T-cell (primary cell): ENCODE results near the gene SCAP. TPM values are rescaled to one million over a fixed set of nuclear protein-coding genes. Genes with fewer than 3 reads are reported as not detected.
A peak's percentile ranks its signal among the peaks of the same experiment; 100 is the strongest.

Experiments used
- ATAC-seq, 4 experiments: fragments of 200-7000 bp in 3 of 4; fragments of 150-1000 bp in 1 of 4; cut with Tn5 transposase; replicated peaks in 1 of 4; 1 replicate in 3 of 4; 2 replicates in 1 of 4; pipeline ENCODE4 v1.10.0; 2021; ENCODE audit warnings: moderate library complexity in 3 of 4, mild to moderate bottlenecking in 2 of 4, moderate number of reproducible peaks in 1 of 4
- CTCF ChIA-PET, 2 donors: fragments of 300-600 bp; sonication (Branson Sonifier 250); formaldehyde crosslinking; loops; one replicate each; lab custom pipeline; 2022; ENCODE audit warnings: antibody characterized with exemption in 2 of 2; lab: Charles Lee
- POLR2A ChIA-PET, 2 donors: fragments of 300-600 bp; sonication (Branson Sonifier 250); formaldehyde crosslinking; loops; one replicate each; lab custom pipeline; 2022; ENCODE audit warnings: antibody characterized with exemption in 2 of 2; lab: Charles Lee
- DNase-seq, 35 experiments: peaks; one replicate each; pipeline versions ENCODE4 v3.0.0 to v3.0.0-alpha.2; 2013 to 2023
- H3K27ac ChIP-seq: one replicate; pipeline ENCODE4 v1.5.1; 2013; ENCODE audit warnings: low read length
- H3K27me3 ChIP-seq, 2 experiments: replicated peaks in 1 of 2; 1 replicate in 1 of 2; 2 replicates in 1 of 2; pipeline versions ENCODE4 v1.6.1 to v1.7.0; 2013; ENCODE audit warnings: low read length in 1 of 2, mixed read lengths in 1 of 2; ENCODE audit not compliant: control insufficient read depth in 2 of 2, insufficient read depth in 2 of 2; ENCODE audit errors: extremely low read depth in 1 of 2
- H3K36me3 ChIP-seq, 2 donors: 1 replicate in 1 of 2; 2 replicates in 1 of 2; pipeline versions ENCODE4 v1.6.1 to v1.7.0; 2013; ENCODE audit warnings: low read length in 1 of 2; ENCODE audit not compliant: control insufficient read depth in 2 of 2, insufficient read depth in 1 of 2; ENCODE audit errors: extremely low read depth in 1 of 2
- H3K4me1 ChIP-seq, 2 experiments: 1 replicate in 1 of 2; 2 replicates in 1 of 2; pipeline versions ENCODE4 v1.6.1 to v1.7.0; 2013; ENCODE audit warnings: low read length in 2 of 2, mixed read lengths in 1 of 2; ENCODE audit not compliant: insufficient read depth in 2 of 2, control insufficient read depth in 1 of 2; ENCODE audit errors: extremely low read depth in 1 of 2
- H3K4me3 ChIP-seq, 2 donors: 1 replicate in 1 of 2; 2 replicates in 1 of 2; pipeline versions ENCODE4 v1.5.1 to v1.7.0; 2013; ENCODE audit warnings: mild to moderate bottlenecking in 2 of 2, low read length in 1 of 2, moderate library complexity in 1 of 2; ENCODE audit not compliant: control insufficient read depth in 1 of 2; ENCODE audit errors: extremely low read depth in 1 of 2
- H3K9me3 ChIP-seq: 2 replicates; pipeline ENCODE4 v1.7.0; 2013
- H3K27ac Mint-ChIP-seq, 2 donors: one replicate each; pipeline ENCODE4 v1.8.0; 2020 to 2021; ENCODE audit warnings: mild to moderate bottlenecking in 2 of 2, mixed read lengths in 2 of 2
- H3K27me3 Mint-ChIP-seq, 2 donors: one replicate each; pipeline ENCODE4 v1.8.0; 2021 to 2022; ENCODE audit warnings: mixed read lengths in 2 of 2
- H3K36me3 Mint-ChIP-seq: one replicate; pipeline ENCODE4 v1.8.0; 2021; ENCODE audit warnings: mixed read lengths
- H3K4me1 Mint-ChIP-seq, 3 donors: one replicate each; pipeline ENCODE4 v1.8.0; 2020 to 2022; ENCODE audit warnings: mixed read lengths in 3 of 3, mild to moderate bottlenecking in 1 of 3
- H3K4me3 Mint-ChIP-seq, 3 donors: one replicate each; pipeline ENCODE4 v1.8.0; 2020 to 2022; ENCODE audit warnings: mild to moderate bottlenecking in 3 of 3, mixed read lengths in 3 of 3, moderate library complexity in 3 of 3
- H3K9me3 Mint-ChIP-seq, 3 donors: one replicate each; pipeline ENCODE4 v1.8.0; 2020 to 2022; ENCODE audit warnings: mixed read lengths in 3 of 3
- WGBS: methylation state at CpG from one replicate; pipeline ENCODE4 v1.1.5; 2013; ENCODE audit warnings: missing lambda C conversion rate; ENCODE audit not compliant: insufficient coverage; 5-methylcytosine and 5-hydroxymethylcytosine counted together
- total RNA-seq, 35 experiments: library from RNA in 6 of 35; stranded (reverse) in 6 of 35; fragments of 120-200 nt in 1 of 35; gene quantifications; one replicate each; pipeline versions ENCODE4 v1.2.1 to v1.2.4 and lab custom pipeline; 2013 to 2026

SCAP gene
- total RNA-seq, 5 donors from 2014 or later (not counting 1 experiment from before 2014, with no cell fraction given): 86.6 to 108 (median 95.3) TPM

- H3K27me3 ChIP-seq: no peaks in the 10 kb centered on the region
- H3K4me3 ChIP-seq: no peak overlapping the region
- H3K27ac Mint-ChIP-seq: no peak overlapping the region
- 94% methylated on average over 42 of the region's 53 CpGs for WGBS
- peaks cover 19% of the 10 kb centered on the region for H3K36me3 Mint-ChIP-seq
- no peak overlapping the region for H3K4me3 Mint-ChIP-seq
- DNase-seq (no peak), ATAC-seq (no peak)
- H3K27me3 Mint-ChIP-seq: no peaks in the 10 kb centered on the region
- H3K4me1 ChIP-seq: peaks cover 3 to 19% of the 10 kb centered on the region in 2 experiments
- no peaks in the 10 kb centered on the region for H3K9me3 Mint-ChIP-seq
- H3K9me3 ChIP-seq: no peaks in the 10 kb centered on the region
- CTCF ChIA-PET: interaction anchor here in 1 of 2 donors (0.5 kb wide), 1 partner anchor 397 kb away, joined by 3 read pairs; no protein-coding TSS in a partner anchor
- peaks cover 14 to 23% (median 19%) of the 10 kb centered on the region in 3 donors for H3K4me1 Mint-ChIP-seq
- peaks cover 18 to 58% of the 10 kb centered on the region in 2 donors for H3K36me3 ChIP-seq
- no peak overlapping the region for H3K27ac ChIP-seq
- POLR2A ChIA-PET: no interaction called here
Measured at GRCh38 chr3:47418167-47419082, 57.3 kb downstream of the SCAP start.

DNA sequence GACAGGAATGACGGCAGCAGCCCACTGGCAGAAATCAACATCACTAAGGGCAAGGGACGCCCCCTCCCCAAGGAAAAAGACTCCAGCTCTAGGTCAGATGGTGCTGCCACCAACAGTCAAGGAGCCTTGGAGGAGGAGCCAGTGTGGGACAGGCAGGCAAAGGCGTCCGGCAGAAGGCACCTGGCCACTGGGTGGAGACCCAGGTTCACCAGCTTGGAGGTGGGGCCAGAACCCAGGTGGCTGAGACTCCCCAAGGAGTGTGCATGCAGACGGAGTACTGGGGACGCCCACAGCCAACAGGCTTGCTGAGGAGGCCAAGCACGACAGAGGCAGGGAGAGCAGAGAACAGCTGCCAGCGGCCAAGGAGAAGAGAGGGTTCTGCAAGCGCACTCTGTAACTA, 59.7 kb downstream of the SCAP start:
- peak overlapping the region in 1 of 2 donors; percentile 12 for H3K27ac Mint-ChIP-seq
- 89% methylated on average over 4 of the region's 9 CpGs for WGBS
- CTCF ChIA-PET: no interaction called here
- POLR2A ChIA-PET: no interaction called here
- DNase-seq (no peak), ATAC-seq (no peak)
- Histone ChIP-seq H3K36me3 (peaks cover 30 to 81% of the 10 kb centered on the region in 2 donors), H3K27ac (no peak overlapping the region), H3K27me3 (no peaks in the 10 kb centered on the region), H3K4me1 (peaks cover 0 to 5% of the 10 kb centered on the region in 2 experiments), H3K4me3 (no peak overlapping the region), H3K9me3 (no peaks in the 10 kb centered on the region)
- H3K36me3 Mint-ChIP-seq: peaks cover 27% of the 10 kb centered on the region
- peaks cover 4 to 7% (median 5%) of the 10 kb centered on the region in 3 donors for H3K4me1 Mint-ChIP-seq
- H3K4me3 Mint-ChIP-seq: no peak overlapping the region
- H3K9me3 Mint-ChIP-seq: no peaks in the 10 kb centered on the region
- H3K27me3 Mint-ChIP-seq: no peaks in the 10 kb centered on the region

- ChIA-PET POLR2A (no interaction called here), CTCF (no interaction called here)
- peaks cover 34 to 81% of the 10 kb centered on the region in 2 donors for H3K36me3 ChIP-seq
- DNase-seq: no peak
- no peak overlapping the region for H3K27ac Mint-ChIP-seq
- no peak overlapping the region for H3K4me3 Mint-ChIP-seq
- peaks cover 0 to 4% (median 2%) of the 10 kb centered on the region in 3 donors for H3K4me1 Mint-ChIP-seq
- H3K9me3 ChIP-seq: no peaks in the 10 kb centered on the region
- no peaks in the 10 kb centered on the region for H3K4me1 ChIP-seq
- no peaks in the 10 kb centered on the region for H3K27me3 Mint-ChIP-seq
- H3K27me3 ChIP-seq: no peaks in the 10 kb centered on the region
- H3K4me3 ChIP-seq: no peak overlapping the region
- H3K9me3 Mint-ChIP-seq: no peaks in the 10 kb centered on the region
- no peak overlapping the region for H3K27ac ChIP-seq
- ATAC-seq: no peak
- H3K36me3 Mint-ChIP-seq: peaks cover 25% of the 10 kb centered on the region
- 97% methylated on average over 10 of the region's 16 CpGs for WGBS
Measured at GRCh38 chr3:47414666-47415587, 60.8 kb downstream of the SCAP start.

DNA sequence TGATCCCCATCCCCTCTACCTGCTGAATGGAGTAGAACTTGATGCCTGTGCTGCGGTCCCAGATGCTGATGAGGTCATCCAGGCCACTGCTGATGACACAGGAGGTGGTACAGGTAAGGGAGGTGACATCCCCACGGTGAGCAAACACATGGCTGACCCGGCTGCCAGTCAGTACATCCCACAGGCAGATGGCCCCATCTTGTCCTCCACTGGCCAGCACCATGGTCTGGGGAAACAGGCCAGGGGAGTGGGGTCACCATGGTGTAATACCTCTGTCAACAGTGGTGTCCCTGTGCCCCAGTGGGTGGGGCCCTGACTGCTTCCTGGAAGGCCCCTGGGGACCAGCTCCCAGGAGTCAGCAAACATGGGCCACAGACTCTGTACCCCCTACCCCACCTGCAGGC, 61.6 kb downstream of the SCAP start:
- Mint-ChIP-seq H3K4me3 (no peak overlapping the region), H3K36me3 (peaks cover 24% of the 10 kb centered on the region), H3K27ac (no peak overlapping the region), H3K27me3 (no peaks in the 10 kb centered on the region), H3K9me3 (no peaks in the 10 kb centered on the region), H3K4me1 (peaks cover 0 to 4% (median 2%) of the 10 kb centered on the region in 3 donors)
- H3K9me3 ChIP-seq: no peaks in the 10 kb centered on the region
- H3K36me3 ChIP-seq: peaks cover 36 to 81% of the 10 kb centered on the region in 2 donors
- ATAC-seq (no peak), DNase-seq (no peak)
- no peak overlapping the region for H3K27ac ChIP-seq
- ChIA-PET POLR2A (interaction anchor here in 1 of 2 donors (0.6 kb wide), 1 partner anchor 373 kb away, joined by 5 read pairs; no protein-coding TSS in a partner anchor), CTCF (interaction anchor here in 1 of 2 donors (0.5 kb wide), 1 partner anchor 744 kb away, joined by 3 read pairs; no protein-coding TSS in a partner anchor)
- H3K4me3 ChIP-seq: no peak overlapping the region
- 100% methylated on average over 3 of the region's 3 CpGs for WGBS
- H3K4me1 ChIP-seq: no peaks in the 10 kb centered on the region
- no peaks in the 10 kb centered on the region for H3K27me3 ChIP-seq

GRCh38 chr3:47413751-47414150, 62.0 kb downstream of the SCAP start:
- Histone ChIP-seq H3K36me3 (peaks cover 37 to 79% of the 10 kb centered on the region in 2 donors), H3K4me1 (no peaks in the 10 kb centered on the region), H3K4me3 (no peak overlapping the region), H3K9me3 (no peaks in the 10 kb centered on the region), H3K27me3 (no peaks in the 10 kb centered on the region), H3K27ac (no peak overlapping the region)
- Mint-ChIP-seq H3K4me1 (peaks cover 0 to under 1% (median 0%) of the 10 kb centered on the region in 3 donors), H3K27me3 (no peaks in the 10 kb centered on the region), H3K36me3 (peaks cover 23% of the 10 kb centered on the region), H3K27ac (no peak overlapping the region), H3K9me3 (no peaks in the 10 kb centered on the region), H3K4me3 (no peak overlapping the region)
- CTCF ChIA-PET: interaction anchor here in 1 of 2 donors (0.5 kb wide), 1 partner anchor 745 kb away, joined by 3 read pairs; no protein-coding TSS in a partner anchor
- WGBS: 96% methylated on average over 7 of the region's 7 CpGs
- ATAC-seq: no peak
- POLR2A ChIA-PET: interaction anchor here in 1 of 2 donors (0.6 kb wide), 1 partner anchor 373 kb away, joined by 5 read pairs; no protein-coding TSS in a partner anchor
- no peak for DNase-seq
